Activated T-helper 1 cell treated with Interleukin-2 at 50 U/mL for 16 hours (primary cell): ENCODE results near the gene OPRM1.
"Not testable (repeated sequence)": the region's sequence is repeated elsewhere in the genome, so short reads cannot be mapped to it uniquely, and the experiment has no call there.

Source experiments
- DNase-seq: peaks from one replicate; pipeline ENCODE4 v3.0.0-alpha.2; 2020; ENCODE audit warnings: low read depth

OPRM1 gene

DNA sequence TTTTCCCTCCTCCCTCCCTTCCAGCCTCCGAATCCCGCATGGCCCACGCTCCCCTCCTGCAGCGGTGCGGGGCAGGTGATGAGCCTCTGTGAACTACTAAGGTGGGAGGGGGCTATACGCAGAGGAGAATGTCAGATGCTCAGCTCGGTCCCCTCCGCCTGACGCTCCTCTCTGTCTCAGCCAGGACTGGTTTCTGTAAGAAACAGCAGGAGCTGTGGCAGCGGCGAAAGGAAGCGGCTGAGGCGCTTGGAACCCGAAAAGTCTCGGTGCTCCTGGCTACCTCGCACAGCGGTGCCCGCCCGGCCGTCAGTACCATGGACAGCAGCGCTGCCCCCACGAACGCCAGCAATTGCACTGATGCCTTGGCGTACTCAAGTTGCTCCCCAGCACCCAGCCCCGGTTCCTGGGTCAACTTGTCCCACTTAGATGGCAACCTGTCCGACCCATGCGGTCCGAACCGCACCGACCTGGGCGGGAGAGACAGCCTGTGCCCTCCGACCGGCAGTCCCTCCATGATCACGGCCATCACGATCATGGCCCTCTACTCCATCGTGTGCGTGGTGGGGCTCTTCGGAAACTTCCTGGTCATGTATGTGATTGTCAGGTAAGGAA lies at the start of gene OPRM1:
Gene OPRM1 (plus strand): TSS at position 10 of the 612 bp plus-strand sequence. CDS start 305 bp downstream, at position 315.
- no peak for DNase-seq

DNA sequence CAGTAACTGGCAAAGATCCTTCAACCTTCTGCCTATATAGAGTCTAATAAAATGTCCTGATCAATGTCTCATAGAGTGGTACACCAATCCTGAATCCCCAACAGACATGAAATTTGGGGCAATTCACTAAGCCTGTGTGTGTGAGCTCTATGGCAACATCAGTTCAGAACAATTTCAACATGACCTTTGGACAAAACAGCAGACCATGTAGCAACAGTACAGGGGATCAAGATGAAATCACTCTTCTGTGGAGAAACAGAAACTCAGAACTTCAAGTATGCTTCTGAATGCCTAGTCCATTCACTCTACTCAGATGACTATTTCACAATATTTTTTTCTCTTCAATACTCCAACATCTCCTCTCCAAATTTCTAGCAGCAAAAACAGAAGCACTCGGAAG lies 49.1 kb upstream of the OPRM1 start:
- DNase-seq: no peak

DNA sequence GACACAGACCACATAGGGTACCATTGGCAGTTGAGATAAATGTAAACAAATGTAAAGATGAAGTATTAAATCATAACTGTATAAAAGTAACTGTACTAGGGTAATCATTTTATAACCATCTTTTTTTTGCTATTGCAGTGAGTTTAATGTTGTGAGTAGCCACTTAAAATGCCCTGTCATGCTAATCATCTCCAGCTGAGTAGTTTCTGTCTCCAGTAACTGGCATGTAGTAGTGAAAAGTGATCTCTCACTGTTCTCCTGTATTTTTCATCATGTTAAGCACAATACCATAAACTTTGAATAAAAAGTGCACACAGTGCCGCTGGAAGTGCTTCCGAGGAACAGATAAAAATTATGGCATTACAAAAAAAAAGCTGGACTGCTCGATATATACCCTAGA lies 45.0 kb upstream of the OPRM1 start:
- no peak for DNase-seq

DNA sequence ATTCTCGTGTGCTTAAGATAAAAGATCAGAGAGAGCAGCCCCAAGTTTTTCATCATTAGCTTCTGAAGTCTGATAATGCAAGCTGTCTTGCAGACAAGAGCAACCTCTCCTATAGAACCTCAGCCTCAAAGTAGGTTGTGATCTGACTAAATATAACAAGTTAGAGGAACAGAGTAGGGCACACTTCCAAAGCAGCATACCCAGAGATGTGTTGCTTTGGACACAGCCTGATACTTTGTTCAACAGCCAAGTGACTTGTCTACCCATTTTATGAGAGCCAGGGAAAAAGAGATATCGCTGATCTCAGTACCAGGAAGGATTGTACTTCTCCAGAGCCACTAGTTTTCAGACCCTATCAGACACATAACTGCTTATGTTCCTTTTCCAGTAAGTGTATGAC lies 44.2 kb upstream of the OPRM1 start:
- no peak for DNase-seq

DNA sequence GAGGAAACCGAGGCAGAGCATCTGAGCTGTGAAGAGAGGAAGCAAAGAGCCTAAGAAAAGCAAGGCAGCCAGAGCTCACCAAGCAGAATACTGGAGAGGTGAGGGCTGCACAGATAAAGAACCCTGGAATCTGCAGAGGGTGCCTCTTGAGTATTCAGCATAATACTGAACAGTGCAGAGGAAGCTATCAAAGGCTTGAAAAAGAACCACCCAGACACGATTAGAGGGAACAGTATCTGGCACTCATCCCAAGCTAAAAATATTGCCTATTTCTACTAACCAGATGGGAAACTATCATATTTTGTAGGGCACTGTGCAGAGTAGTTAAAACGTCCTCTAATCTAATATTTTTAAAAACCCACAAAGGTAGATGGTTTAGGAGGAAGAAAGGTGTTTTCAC lies 41.8 kb upstream of the OPRM1 start:
- DNase-seq: no peak

DNA sequence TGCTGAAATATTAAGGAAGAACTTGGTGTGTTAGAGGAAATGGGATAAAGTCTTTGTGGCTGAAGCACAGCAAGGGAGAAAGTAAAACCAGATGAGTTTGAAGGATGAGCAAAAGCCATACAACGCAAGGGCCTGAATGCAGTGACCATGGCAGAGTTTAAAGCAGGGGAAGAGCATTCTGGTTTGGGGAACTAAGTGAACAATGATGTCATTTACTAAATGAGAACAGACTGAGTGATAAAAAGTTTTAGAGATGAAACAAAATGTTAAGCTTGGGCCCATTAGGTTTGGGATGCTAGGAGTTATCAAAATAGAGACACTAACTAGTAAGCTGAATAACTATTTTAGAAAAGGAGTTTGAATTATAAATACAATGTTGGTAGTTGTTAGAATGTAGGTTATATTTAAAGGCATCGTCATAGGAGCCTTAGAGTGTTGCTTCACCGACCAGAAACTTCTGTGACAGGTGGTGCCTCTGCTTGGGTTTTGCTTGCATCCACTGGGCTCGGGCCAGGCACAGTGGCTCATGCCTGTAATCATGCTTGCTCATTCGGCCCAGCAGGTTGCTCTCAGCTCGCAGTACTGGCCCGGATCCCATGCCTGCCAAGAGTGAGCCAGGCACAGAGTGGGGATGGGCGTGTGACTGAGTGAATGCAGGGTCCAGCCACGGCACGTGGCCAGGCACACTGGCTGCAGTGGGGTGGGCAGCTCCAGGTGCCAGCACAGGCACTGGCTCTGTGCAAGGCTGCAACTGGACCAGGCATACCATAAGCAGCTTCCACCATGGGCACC lies 37.4 kb upstream of the OPRM1 start:
- DNase-seq: no peak

DNA sequence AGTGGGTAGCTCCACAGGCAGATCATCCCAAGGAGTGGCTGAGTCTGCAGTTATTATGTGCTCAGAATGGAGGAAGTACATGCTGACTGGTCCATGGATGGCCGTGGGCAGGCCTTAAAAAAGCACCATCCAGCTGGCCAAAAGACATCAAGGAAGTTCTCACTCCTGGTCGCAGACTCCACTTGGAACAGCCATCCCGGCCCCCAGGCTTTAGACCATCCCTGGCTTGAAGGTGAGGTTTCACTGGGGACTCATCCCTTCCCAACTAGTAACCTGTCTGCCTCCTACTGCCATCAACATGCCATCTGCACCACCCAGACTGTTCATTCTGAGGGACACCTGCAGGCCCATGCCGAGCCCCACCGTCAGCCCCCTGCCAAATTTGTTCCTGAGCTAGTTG lies 36.1 kb upstream of the OPRM1 start:
- DNase-seq: no peak

DNA sequence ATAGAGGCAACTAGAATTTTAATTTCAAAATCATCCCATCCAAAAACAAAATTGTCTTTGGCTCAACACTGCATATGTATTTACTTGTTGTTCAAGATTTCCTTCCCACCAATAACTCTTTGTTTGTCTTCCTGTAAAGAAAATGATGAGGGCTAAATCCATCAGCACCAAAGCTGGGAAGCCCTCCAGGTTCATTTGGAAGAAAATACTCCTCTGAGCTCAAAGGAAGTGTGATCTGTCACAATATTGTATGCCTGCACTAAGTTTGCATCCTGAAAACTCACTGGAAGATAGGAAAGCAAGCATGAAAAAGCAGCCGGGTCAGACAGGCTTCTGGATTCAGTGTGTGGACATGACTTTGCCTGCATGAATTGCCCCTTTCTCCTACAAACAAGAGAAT lies 28.7 kb upstream of the OPRM1 start:
- no peak for DNase-seq

DNA sequence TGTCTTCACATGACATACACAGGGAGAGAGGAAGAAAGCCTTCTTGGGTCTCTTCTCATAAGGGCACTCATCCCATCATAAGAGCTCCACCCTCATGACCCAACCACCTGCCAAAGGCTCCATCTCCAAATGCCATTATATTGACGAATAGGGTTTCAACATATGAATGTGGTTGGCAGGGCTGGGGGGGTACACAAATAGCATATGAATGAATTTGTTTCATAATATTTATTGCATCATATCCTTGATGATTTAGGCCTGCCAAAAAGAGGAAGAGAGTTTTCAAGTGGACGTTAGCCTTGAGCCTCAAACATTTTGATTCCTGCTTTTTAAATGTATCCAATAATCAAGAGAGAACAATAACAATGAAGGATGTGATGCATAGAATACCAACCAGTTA lies 26.2 kb upstream of the OPRM1 start:
- no peak for DNase-seq

DNA sequence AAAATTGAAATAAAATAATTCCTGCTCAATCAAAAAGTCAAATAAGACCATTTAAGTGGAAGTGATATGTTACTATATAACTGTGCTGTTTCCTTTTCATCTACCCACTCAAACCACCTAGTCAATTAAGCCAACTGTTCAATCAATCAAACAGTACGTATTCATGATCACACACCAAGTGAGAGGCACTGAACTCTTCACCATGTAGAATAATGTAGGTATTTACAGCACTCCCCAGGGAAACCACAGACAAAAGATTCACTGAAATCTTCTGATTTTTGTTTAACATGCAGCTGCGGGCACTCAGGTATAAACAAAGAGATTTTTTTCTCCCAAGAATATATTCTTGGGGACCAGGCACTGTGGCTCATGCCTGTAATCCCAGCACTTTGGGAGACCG lies 21.3 kb upstream of the OPRM1 start:
- DNase-seq: no peak

DNA sequence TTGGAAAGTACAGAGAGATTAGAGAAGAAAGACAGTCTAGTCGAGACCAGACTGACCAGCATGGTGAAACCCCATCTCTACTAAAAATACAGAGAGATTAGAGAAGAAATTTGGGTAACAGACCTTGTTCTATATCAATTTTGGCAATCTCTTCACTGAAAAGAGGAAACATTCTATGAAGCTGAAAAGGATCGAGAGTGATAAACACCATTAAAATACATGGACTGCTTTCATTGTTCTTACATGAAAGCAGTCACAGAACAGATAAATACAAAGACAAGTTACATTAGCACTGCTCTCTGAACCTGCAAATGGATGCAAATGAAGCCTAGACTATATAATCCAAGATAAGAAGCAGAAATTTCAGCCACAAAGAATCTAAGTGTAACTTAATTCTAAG lies 8.4 kb upstream of the OPRM1 start:
- DNase-seq: no peak

DNA sequence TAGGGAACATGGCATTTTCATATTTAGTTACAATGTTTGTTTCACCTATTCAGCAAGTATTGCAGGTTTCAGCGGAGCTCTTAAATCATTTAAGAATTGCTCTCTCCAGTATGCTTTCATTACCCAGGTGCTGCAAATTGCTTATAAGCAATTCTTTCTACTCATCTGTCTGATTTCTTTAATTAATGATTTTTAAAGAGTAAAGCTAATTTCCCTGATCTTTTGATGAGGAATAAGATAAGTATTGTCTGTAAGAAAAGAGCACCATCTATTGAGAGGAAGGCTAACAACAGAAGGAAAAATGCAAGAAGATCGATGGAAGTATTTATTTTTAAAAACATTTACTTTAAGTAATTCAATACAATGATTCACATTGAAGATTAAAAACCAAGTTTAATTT lies 2.0 kb downstream of the OPRM1 start:
- no peak for DNase-seq

DNA sequence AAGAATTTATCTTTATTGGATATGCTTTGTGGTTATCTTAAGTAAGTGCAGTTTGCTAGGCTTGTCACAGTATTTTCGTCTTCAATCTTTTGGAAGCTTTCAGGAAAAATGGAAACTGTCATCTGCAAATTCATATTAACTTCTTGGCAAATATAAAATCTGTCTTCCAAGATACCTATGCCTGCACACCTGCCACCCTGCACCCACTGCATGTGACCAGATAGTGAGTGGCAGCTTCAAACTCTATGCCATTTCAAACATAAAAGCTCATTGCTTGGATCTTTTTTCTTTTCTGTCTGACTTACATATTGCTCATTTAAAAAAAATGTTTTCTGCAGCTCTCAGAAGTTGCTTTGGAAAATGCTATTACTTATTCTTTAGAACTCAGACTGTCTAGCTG lies 14.1 kb downstream of the OPRM1 start:
- DNase-seq: no peak

DNA sequence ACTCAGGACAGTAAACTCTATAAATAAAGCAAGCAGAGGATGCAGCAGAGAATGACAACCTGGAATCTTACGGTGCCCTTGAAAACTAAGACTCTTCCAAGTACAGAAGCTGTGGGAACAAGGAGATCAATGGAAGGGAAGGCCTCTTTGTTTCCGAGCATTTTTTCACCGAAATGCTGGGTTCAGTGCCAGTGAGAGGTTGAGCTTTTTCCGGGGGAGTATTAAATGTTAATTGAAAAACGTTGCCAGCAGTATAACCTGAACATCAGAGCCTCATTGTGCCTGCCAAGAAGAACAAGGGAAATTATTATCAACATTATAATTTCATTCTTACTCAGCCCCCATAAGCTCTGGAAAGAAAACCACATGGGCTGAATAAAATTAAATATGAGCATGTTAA lies 17.5 kb downstream of the OPRM1 start:
- no peak for DNase-seq

DNA sequence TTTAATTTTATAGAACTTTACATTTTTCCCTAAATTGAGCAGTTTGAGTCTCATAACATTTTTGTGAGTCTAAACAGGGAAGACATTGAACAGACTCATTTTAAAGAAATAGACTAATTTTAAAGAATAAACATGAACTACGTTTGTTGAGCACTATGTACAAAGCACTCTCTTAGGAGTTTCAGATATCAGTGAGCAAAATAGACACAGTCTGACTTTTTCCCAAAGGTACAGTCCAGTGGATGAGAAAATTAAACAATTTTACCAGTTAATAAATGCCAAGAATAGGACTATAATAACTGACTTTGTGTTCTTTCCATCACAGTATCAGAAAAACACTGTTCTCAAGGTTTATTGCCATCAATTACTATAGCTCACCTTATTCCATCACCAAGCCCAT lies 18.1 kb downstream of the OPRM1 start:
- no peak for DNase-seq

DNA sequence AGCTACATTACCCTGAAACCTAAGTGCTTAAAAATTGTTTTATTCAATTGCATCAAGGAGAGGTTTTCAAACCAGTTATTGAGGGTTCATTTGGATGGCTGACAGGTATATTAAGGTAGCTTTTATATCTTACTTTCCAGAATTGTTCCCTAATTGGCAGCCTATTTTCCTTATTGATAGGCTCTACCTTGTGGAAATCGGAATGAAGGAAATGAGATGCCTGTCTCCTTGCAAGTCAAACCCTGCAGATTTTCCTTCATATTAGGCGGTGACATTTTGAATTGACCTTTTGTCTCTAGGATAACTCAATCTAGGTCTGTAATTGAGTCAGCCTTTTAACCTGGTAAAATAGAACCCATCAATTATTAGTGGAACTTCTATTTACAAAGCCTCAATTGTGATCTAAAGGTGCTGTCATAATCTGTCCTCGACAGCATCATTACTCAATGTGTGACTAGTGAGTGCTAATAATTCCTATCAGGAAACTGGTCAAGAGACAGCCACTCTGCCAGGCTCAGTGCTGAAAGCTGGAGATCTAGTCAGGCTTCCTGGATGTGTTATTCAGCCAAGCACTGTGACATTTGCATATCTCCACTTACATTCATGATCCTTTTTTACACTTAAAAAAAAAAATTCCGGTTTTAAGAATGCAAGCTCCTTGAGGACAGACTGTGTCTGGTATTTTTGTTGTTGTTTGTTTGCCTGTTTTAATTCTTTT lies 20.1 kb downstream of the OPRM1 start:
- no peak for DNase-seq

DNA sequence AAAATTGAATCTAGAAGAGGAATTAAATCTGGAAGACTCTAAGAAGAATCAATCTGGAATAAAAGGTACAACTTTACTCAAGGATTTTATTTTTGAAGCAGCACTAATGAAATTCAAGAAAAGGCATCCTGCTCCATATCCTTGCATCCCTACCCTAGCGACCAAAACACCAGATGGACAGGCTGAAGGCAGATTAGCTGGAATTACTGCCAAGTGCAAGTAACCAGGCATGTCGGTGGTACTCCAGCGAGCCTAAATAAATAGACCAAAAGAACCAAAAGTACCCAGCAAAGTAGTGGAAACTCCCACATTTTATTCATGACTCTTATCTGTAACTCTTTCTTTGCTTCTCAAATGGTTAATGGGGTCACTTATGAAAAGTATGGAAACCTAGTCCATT lies 21.0 kb downstream of the OPRM1 start:
- no peak for DNase-seq

DNA sequence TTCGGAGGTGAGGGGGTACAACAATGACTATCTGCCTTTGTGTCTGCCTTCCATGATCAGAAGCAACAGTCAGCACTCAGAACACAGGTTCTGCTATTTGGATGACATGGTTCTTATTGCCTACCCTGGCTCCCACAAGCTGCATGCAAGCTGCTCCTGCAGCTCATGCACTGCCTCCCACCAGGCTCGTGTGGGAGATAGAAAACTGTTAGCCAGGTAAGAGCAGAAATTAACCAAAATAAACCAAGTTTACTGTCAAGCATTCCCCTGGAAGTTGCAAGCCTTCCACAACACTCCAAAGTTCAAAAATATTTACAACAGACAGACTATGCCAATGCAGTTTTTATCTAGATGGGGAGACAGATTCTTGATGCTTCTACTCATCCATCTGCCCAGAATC lies 31.0 kb downstream of the OPRM1 start:
- no peak for DNase-seq

DNA sequence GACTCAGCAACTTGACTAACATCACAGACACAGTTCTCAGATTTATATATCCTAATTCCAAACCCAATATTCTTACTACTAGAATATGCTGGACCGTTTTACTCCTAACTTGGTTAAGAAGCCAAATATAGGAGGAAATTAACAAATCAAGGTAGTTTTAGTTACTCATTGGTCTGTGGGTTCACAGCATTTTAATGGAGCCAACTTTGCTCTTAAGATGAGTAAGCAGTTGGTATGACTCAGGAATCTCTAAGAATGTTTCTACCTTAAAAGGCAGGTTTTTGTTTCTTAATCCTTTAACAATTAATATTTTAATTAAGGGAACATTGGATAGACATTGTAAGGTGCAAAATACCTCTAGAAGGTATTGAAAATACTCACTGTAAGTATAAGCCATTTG lies 31.6 kb downstream of the OPRM1 start:
- no peak for DNase-seq

DNA sequence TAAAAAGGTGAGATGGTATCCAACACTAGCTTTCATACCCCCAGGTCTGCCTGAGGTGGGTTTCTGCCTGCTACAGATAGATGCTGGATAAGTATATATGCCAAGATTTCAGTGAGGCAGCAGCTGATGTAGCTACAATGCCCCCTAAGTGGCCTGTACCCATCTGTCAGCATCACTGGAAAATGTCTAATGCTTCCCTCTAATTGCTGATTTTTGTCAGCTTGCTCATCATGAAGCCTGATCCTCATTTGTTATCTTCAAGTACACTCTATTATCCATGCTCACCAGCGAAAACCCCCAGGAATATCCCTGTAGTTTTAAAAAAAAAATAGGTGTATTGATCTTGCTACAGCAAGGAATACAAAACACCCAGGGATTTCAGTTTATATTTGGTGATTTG lies 32.2 kb downstream of the OPRM1 start:
- DNase-seq: no peak

DNA sequence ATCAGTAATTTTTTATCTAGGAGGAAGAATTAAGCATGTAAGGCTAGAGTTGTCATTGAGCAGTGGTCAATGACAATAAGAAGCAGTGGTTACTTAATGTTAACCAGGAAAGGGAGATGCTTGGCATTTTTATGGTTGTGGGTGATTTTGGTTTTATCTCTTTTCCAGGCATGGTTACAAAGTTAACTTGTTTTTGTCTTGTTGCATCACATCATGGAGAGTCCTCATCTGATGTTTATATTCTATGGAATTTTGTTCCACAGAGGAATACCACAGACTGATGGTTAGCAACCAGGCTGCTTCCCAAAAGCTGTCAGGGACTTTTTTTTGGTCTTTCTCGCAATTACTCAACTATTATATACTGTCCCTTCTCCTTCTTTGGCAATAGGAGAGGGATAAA lies 32.7 kb downstream of the OPRM1 start:
- no peak for DNase-seq

DNA sequence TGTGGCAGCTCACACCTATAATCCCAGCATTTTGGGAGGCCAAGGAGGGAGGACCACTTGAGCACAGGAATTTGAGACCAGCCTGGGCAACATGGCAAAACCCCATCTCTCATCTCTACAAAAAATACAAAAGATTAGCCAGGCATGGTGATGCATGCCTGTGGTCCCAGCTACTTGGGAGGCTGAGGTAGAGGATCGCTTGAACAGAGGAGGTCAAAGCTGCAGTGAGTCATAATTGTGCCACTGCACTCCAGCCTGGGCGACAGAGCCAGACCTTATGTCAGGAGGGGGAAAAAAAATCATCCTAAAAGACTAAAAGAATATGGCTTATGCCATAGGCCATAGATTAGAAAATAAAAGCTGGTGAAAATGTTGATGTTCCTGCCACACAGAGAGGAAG lies 39.6 kb downstream of the OPRM1 start:
- DNase-seq: not testable (repeated sequence)

DNA sequence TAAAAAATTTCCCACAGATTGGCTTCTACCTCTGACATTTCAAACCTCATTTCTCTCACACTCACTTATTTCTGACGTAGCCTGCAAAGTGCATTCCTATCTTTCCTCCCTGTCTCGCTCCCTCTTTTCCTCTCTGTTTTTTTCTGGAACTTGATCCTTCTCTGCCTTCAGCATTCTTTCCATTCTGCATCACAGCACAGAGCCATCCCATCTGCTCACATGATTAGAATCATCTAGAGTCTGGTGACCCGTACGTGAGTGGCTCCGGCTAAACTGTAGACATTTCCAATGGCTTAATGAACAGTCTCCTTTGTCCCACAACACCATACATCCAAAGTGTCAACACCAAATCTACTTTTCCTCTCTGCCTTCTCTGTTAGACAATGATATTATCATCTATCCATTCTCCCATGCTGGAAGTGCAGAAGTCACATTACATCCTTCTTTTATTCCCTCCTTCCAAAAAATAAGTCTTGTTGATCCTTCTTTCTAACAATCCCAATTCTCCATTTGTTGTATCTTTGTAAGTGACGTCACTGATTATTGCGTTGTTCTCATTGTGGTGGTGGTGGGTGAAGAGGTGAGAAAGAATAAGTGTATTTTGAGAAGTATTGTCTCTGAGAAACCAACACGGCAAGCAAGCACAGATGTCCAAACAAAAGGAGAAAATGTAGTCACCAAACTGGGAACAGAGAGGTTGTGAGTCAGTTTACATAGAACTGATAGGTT lies 41.6 kb downstream of the OPRM1 start:
- DNase-seq: no peak
